ENCODE data around the gene CST7. TPM values are rescaled to one million over a fixed set of nuclear protein-coding genes. Genes with fewer than 3 reads are reported as not detected.
"Not testable (repeated sequence)": the region's sequence is repeated elsewhere in the genome, so short reads cannot be mapped to it uniquely, and the experiment has no call there.

Gene CST7
- total RNA-seq, 1 experiment from 2014 or later: not detected

DNA sequence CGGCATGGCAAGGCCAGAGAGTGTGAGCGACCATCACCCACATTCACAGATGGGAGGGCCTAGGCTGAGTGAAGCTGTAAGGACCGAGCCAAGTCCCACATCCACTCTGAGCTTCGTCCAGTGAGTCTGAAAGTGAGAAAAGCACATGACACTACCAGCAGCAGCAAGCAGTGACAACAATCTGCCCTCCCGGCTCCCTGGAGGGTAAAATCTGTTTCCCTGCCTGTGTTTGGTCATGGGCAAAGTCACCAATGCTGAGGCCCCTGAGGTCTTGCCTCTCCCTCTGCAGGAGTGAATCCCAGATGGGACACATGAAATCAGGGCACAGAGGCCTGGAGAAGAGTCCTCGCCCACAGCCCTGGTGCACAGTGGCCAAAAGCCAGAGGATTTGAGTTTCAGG, 6.4 kb upstream of the CST7 start:
- TF ChIP-seq CTCF (IDR thresholded peaks at IDR 0.05; ENCODE audit: unreplicated experiment): no peak
- no peak for DNase-seq
- Mint-ChIP-seq H3K4me1 (ENCODE audit: low read depth, unreplicated experiment) (no peaks in the 10 kb centered on the region), H3K4me3 (ENCODE audit: low read depth, unreplicated experiment) (no peak overlapping the region), H3K27ac (ENCODE audit: unreplicated experiment) (no peak overlapping the region), H3K36me3 (ENCODE audit: insufficient read depth, unreplicated experiment) (no peaks in the 10 kb centered on the region), H3K9me3 (ENCODE audit: low read depth, unreplicated experiment) (peaks cover 4% of the 10 kb centered on the region), H3K27me3 (ENCODE audit: unreplicated experiment) (peaks cover 12% of the 10 kb centered on the region)
- CTCF ChIA-PET: no interaction called here
- no TSS peak for BruUV-seq (replicated peaks)
- intact Hi-C loops (cut with micrococcal nuclease; ENCODE audit: unreplicated experiment): no loop called here

- H3K4me3 Mint-ChIP-seq (ENCODE audit: low read depth, unreplicated experiment): no peak overlapping the region
- no peak for DNase-seq
- no peak overlapping the region for H3K27ac Mint-ChIP-seq (ENCODE audit: unreplicated experiment)
- peaks cover 12% of the 10 kb centered on the region for H3K27me3 Mint-ChIP-seq (ENCODE audit: unreplicated experiment)
- CTCF ChIA-PET: no interaction called here
- H3K36me3 Mint-ChIP-seq (ENCODE audit: insufficient read depth, unreplicated experiment): no peaks in the 10 kb centered on the region
- no peak for TF ChIP-seq CTCF (IDR thresholded peaks at IDR 0.05; ENCODE audit: unreplicated experiment)
- intact Hi-C loops (cut with micrococcal nuclease; ENCODE audit: unreplicated experiment): no loop called here
- peaks cover 4% of the 10 kb centered on the region for H3K9me3 Mint-ChIP-seq (ENCODE audit: low read depth, unreplicated experiment)
- H3K4me1 Mint-ChIP-seq (ENCODE audit: low read depth, unreplicated experiment): no peaks in the 10 kb centered on the region
- no TSS peak for BruUV-seq (replicated peaks)
Measured at GRCh38 chr20:24943196-24943595, 5.9 kb upstream of the CST7 start.

DNA sequence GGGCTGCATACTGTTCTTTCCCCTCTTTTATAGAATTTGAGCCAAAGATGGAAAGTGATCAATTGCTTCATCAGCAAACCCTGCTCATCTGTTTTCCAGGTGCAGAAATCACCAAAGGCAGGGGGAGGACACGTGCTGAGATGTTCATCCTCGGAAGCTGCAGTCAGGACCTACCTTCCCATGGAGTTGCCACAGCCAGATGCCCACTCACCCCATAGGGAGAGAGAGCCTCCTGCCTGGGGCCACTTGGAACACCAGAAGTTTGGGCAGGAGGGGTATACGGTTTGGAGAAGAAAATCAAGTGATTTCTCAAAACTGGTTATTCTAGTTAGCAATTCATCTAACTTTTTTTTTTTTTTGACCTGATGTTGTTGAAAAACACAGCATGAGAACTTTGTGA, 5.3 kb upstream of the CST7 start:
- Mint-ChIP-seq H3K27me3 (ENCODE audit: unreplicated experiment) (peaks cover 12% of the 10 kb centered on the region), H3K9me3 (ENCODE audit: low read depth, unreplicated experiment) (peaks cover 4% of the 10 kb centered on the region), H3K27ac (ENCODE audit: unreplicated experiment) (no peak overlapping the region), H3K4me3 (ENCODE audit: low read depth, unreplicated experiment) (no peak overlapping the region), H3K36me3 (ENCODE audit: insufficient read depth, unreplicated experiment) (no peaks in the 10 kb centered on the region), H3K4me1 (ENCODE audit: low read depth, unreplicated experiment) (no peaks in the 10 kb centered on the region)
- CTCF ChIA-PET: no interaction called here
- no peak for DNase-seq
- intact Hi-C loops (cut with micrococcal nuclease; ENCODE audit: unreplicated experiment): no loop called here
- no TSS peak for BruUV-seq (replicated peaks)
- no peak for TF ChIP-seq CTCF (IDR thresholded peaks at IDR 0.05; ENCODE audit: unreplicated experiment)

- CTCF ChIA-PET; H3K36me3 Mint-ChIP-seq (ENCODE audit: insufficient read depth, unreplicated experiment); H3K4me1 Mint-ChIP-seq (ENCODE audit: low read depth, unreplicated experiment); H3K9me3 Mint-ChIP-seq (ENCODE audit: low read depth, unreplicated experiment); intact Hi-C loops (cut with micrococcal nuclease; ENCODE audit: unreplicated experiment); BruUV-seq (replicated peaks); H3K4me3 Mint-ChIP-seq (ENCODE audit: low read depth, unreplicated experiment); DNase-seq; H3K27ac Mint-ChIP-seq (ENCODE audit: unreplicated experiment): not testable (repeated sequence)
- H3K27me3 Mint-ChIP-seq (ENCODE audit: unreplicated experiment): peaks cover 12% of the 10 kb centered on the region
Measured at GRCh38 chr20:24946376-24946775, 2.7 kb upstream of the CST7 start.

GRCh38 chr20:24948396-24948938, 602 bp upstream of the CST7 start:
- intact Hi-C loops (cut with micrococcal nuclease; ENCODE audit: unreplicated experiment); H3K4me3 Mint-ChIP-seq (ENCODE audit: low read depth, unreplicated experiment); H3K4me1 Mint-ChIP-seq (ENCODE audit: low read depth, unreplicated experiment); H3K27ac Mint-ChIP-seq (ENCODE audit: unreplicated experiment); CTCF ChIA-PET; DNase-seq; H3K36me3 Mint-ChIP-seq (ENCODE audit: insufficient read depth, unreplicated experiment); H3K9me3 Mint-ChIP-seq (ENCODE audit: low read depth, unreplicated experiment); BruUV-seq (replicated peaks): not testable (repeated sequence)
- H3K27me3 Mint-ChIP-seq (ENCODE audit: unreplicated experiment): peaks cover 12% of the 10 kb centered on the region

All from Calu3 (cell line).